ENCODE data around the gene LRRC23. TPM values are rescaled to one million over a fixed set of nuclear protein-coding genes. Genes with fewer than 3 reads are reported as not detected.

The LRRC23 gene
- total and polyA plus RNA-seq, 9 of the 15 experiments (the other 6 are each of a cell fraction or from before 2014, with no cell fraction given) = 2.2 to 7.0 (median 3.0) TPM

GRCh38 chr12:6872073-6873048 is 32.3 kb upstream of the LRRC23 start (continued):
- TF ChIP-seq DACH1 (IDR thresholded peaks at IDR 0.05; ENCODE audit: partially characterized antibody) (peak; percentile 69), HDAC1 (IDR thresholded peaks at IDR 0.05) (peak; percentile 40 to 75; a peak in 2 of 4 replicates), POLR2G (IDR thresholded peaks at IDR 0.05; ENCODE audit: low read depth, low read length) (peak; percentile 83), ZKSCAN1 (IDR thresholded peaks at IDR 0.05; ENCODE audit: low read depth, low read length) (no peak), TEAD1 (CRISPR knock-in tag; IDR thresholded peaks at IDR 0.05) (0 out of 4 replicates have a peak, but pooled peaks of 1 of the 2 experiments have one; percentile 2), RUNX1 (IDR thresholded peaks at IDR 0.05; ENCODE audit: low read depth) (no peak), ZC3H8 (IDR thresholded peaks at IDR 0.05) (no peak), YY1 (IDR thresholded peaks at IDR 0.05; ENCODE audit: borderline replicate concordance in 1 of 3, control insufficient read depth in 1 of 3, extremely low read depth in 1 of 3, insufficient read depth in 3 of 3, insufficient read length in 1 of 3, insufficient replicate concordance in 2 of 3, low read depth in 1 of 3, low read length in 2 of 3) (peak in 1 of 3 experiments; percentile 41), SMARCA4 (IDR thresholded peaks at IDR 0.05) (peak; percentile 60; the same call in 1 of the 2 replicates), XRCC5 (IDR thresholded peaks at IDR 0.05; ENCODE audit: low read depth, low read length) (peak; percentile 91), TAF15 (IDR thresholded peaks at IDR 0.05; ENCODE audit: low read depth, low read length) (no peak), ZBTB33 (CRISPR knock-in tag; IDR thresholded peaks at IDR 0.05) (no peak), POLR2B (IDR thresholded peaks at IDR 0.05; ENCODE audit: low read depth, partially characterized antibody) (peak; percentile 10), HMGN3 (IDR thresholded peaks at IDR 0.05; ENCODE audit: borderline replicate concordance, extremely low read depth, insufficient read length, low read depth, low read length) (peak; percentile 38), RAD21 (CRISPR knock-in tag; conservative IDR thresholded peaks at IDR 0.05 in 1 of 2, IDR thresholded peaks at IDR 0.05 in 1 of 2) (peak; percentile 17 to 57; a peak in 2 of 4 replicates), SUPT5H (IDR thresholded peaks at IDR 0.05) (0 out of 2 replicates have a peak, but pooled peaks have one; percentile 29), KLF13 (tag; IDR thresholded peaks at IDR 0.05; ENCODE audit: borderline replicate concordance, low read depth) (peak; percentile 92), TBP (optimal IDR thresholded peaks at IDR 0.05; ENCODE audit: low read depth, low read length) (no peak), AFF1 (IDR thresholded peaks at IDR 0.05; ENCODE audit: low read depth in 1 of 2, partially characterized antibody in 2 of 2) (no peak)
